ENCODE measurements around the gene LRMDA.

GRCh38 chr10:76124280-76124679 lies 692.9 kb downstream of the LRMDA start:
- TF ChIP-seq CTCF (optimal IDR thresholded peaks at IDR 0.05 in 1 of 3, IDR thresholded peaks at IDR 0.05 in 1 of 3, conservative IDR thresholded peaks at IDR 0.05 in 1 of 3; ENCODE audit: extremely low read depth in 1 of 3, insufficient read depth in 2 of 3, low read length in 3 of 3) (no peak), EZH2 (IDR thresholded peaks at IDR 0.05; ENCODE audit: low read length) (no peak)

All from keratinocyte (primary cell).